A549 (cell line): ENCODE measurements around the gene GRHL3.

ENCODE experiments used
- CTCF ChIP-seq: fragments of >200 bp; sonication (Bioruptor Twin); formaldehyde crosslinking; IDR thresholded peaks from 3 replicates; pipeline ENCODE4 v1.5.1; 2016
- JUNB ChIP-seq: fragments of >200 bp; sonication (Bioruptor Twin); formaldehyde crosslinking; IDR thresholded peaks from 2 replicates; pipeline ENCODE4 v1.6.1; 2016
- KDM1A ChIP-seq: fragments of 200-600 bp; sonication (generic); IDR thresholded peaks from 2 replicates; pipeline ENCODE4 v1.6.1; 2016; ENCODE audit warnings: low read depth, mild to moderate bottlenecking
- KDM5A ChIP-seq: fragments of 200-600 bp; sonication (generic); IDR thresholded peaks from 2 replicates; pipeline ENCODE4 v1.6.1; 2016; ENCODE audit warnings: antibody characterized with exemption, mild to moderate bottlenecking
- PHF8 ChIP-seq: fragments of 200-600 bp; sonication (generic); IDR thresholded peaks from 2 replicates; pipeline ENCODE4 v1.6.1; 2016; ENCODE audit warnings: low read depth, mild to moderate bottlenecking, antibody characterized with exemption, moderate library complexity, borderline replicate concordance
- POLR2A ChIP-seq: IDR thresholded peaks from 2 replicates; pipeline ENCODE4 v1.6.1; 2012; ENCODE audit warnings: mild to moderate bottlenecking, low read length
- RAD21 ChIP-seq, 2 experiments: fragments of >200 bp in 1 of 2; sonication (Bioruptor Twin) in 1 of 2; formaldehyde crosslinking in 1 of 2; IDR thresholded peaks in 1 of 2; conservative IDR thresholded peaks in 1 of 2; 2 replicates in 1 of 2; 3 replicates in 1 of 2; pipeline ENCODE4 v1.6.1; 2012 to 2018; ENCODE audit warnings: inconsistent platforms in 1 of 2
- REST ChIP-seq: fragments of 200-600 bp; sonication (generic); IDR thresholded peaks from 2 replicates; pipeline ENCODE4 v1.6.1; 2016; ENCODE audit warnings: antibody characterized with exemption, mild to moderate bottlenecking, moderate library complexity

- TF ChIP-seq KDM5A: no peak
- TF ChIP-seq CTCF: no peak
- peak in 1 of 2 experiments; percentile 31; a peak in 2 of 5 replicates for TF ChIP-seq RAD21 (conservative IDR thresholded peaks at IDR 0.05 in 1 of 2, IDR thresholded peaks at IDR 0.05 in 1 of 2)
- TF ChIP-seq KDM1A: no peak
- no peak for TF ChIP-seq POLR2A
- no peak for TF ChIP-seq PHF8
- TF ChIP-seq JUNB: no peak
- TF ChIP-seq REST: no peak
These were observed 2.5 kb upstream of the GRHL3 start for GRCh38 chr1:24316645-24317044.
